Mesendoderm (in vitro differentiated cells): ENCODE data around the gene OR51I2. TPM values are rescaled to one million over a fixed set of nuclear protein-coding genes. Genes with fewer than 3 reads are reported as not detected.

Source experiments
- DNase-seq: peaks from one replicate; pipeline ENCODE4 v3.0.0; 2013
- H2AK5ac ChIP-seq: 2 replicates; pipeline ENCODE4 v1.6.1; 2013; ENCODE audit warnings: low read length, inconsistent platforms
- H2BK120ac ChIP-seq: 2 replicates; pipeline ENCODE4 v1.6.1; 2013; ENCODE audit warnings: low read depth, mild to moderate bottlenecking, low read length, moderate library complexity, mixed read lengths
- H2BK15ac ChIP-seq: replicated peaks from 2 replicates; pipeline ENCODE4 v1.6.1; 2013; ENCODE audit warnings: low read depth, mild to moderate bottlenecking, moderate library complexity
- H2BK5ac ChIP-seq: 2 replicates; pipeline ENCODE4 v1.6.1; 2013; ENCODE audit warnings: low read length, inconsistent platforms
- H3K18ac ChIP-seq: 2 replicates; pipeline ENCODE4 v1.6.1; 2013; ENCODE audit warnings: mild to moderate bottlenecking, low read length, mixed read lengths
- H3K23ac ChIP-seq: one replicate; pipeline ENCODE4 v1.6.1; 2013; ENCODE audit warnings: low read length
- H3K27ac ChIP-seq: 2 replicates; pipeline ENCODE4 v1.5.1; 2013; ENCODE audit warnings: low read depth, mild to moderate bottlenecking, inconsistent platforms, low read length, moderate library complexity
- H3K27me3 ChIP-seq: 2 replicates; pipeline ENCODE4 v1.6.1; 2013; ENCODE audit warnings: low read length, control low read depth, mild to moderate bottlenecking, inconsistent platforms; ENCODE audit not compliant: insufficient read depth, poor library complexity
- H3K36me3 ChIP-seq: 2 replicates; pipeline ENCODE4 v1.6.1; 2013; ENCODE audit warnings: low read length, inconsistent platforms; ENCODE audit not compliant: control insufficient read depth, insufficient read depth
- H3K4ac ChIP-seq: one replicate; pipeline ENCODE4 v1.6.1; 2013; ENCODE audit warnings: low read depth, mild to moderate bottlenecking, low read length, moderate library complexity
- H3K4me1 ChIP-seq: 2 replicates; pipeline ENCODE4 v1.6.1; 2013; ENCODE audit warnings: low read depth, low read length, inconsistent platforms; ENCODE audit not compliant: control insufficient read depth
- H3K4me2 ChIP-seq: 2 replicates; pipeline ENCODE4 v1.6.1; 2013; ENCODE audit warnings: low read length
- H3K4me3 ChIP-seq: 2 replicates; pipeline ENCODE4 v1.5.1; 2013; ENCODE audit warnings: mild to moderate bottlenecking, low read length
- H3K56ac ChIP-seq: one replicate; pipeline ENCODE4 v1.6.1; 2013; ENCODE audit warnings: low read length
- H3K79me1 ChIP-seq: 2 replicates; pipeline ENCODE4 v1.6.1; 2013; ENCODE audit warnings: low read length, inconsistent platforms
- H3K79me2 ChIP-seq: 2 replicates; pipeline ENCODE4 v1.6.1; 2013; ENCODE audit warnings: mild to moderate bottlenecking, low read length; ENCODE audit not compliant: control insufficient read depth, insufficient read depth
- H3K9ac ChIP-seq: 2 replicates; pipeline ENCODE4 v1.6.1; 2013; ENCODE audit warnings: low read length, inconsistent platforms
- H4K5ac ChIP-seq: one replicate; pipeline ENCODE4 v1.6.1; 2013; ENCODE audit warnings: low read length
- H4K8ac ChIP-seq: one replicate; pipeline ENCODE4 v1.6.1; 2013; ENCODE audit warnings: low read depth, mild to moderate bottlenecking, control low read depth, low read length, moderate library complexity
- whole genome bisulfite sequencing: extraction: QIAGEN DNeasy Blood & Tissue Kit; methylation state at CpG from one replicate; pipeline ENCODE4 v1.1.7; 2013; ENCODE audit warnings: low lambda C conversion rate, missing lambda C conversion rate; ENCODE audit not compliant: insufficient coverage; ENCODE audit errors: extremely low coverage; 5-methylcytosine and 5-hydroxymethylcytosine counted together
- polyA plus RNA-seq, 2 experiments: library from polyadenylated mRNA; stranded (reverse); fragments of 200-250 nt; gene quantifications; one replicate each; pipeline ENCODE4 v1.2.3, GENCODE V29; 2013

The OR51I2 gene
- polyA plus RNA-seq (2013, experiment 1 of 2), result not detected
- not detected for polyA plus RNA-seq (2013, experiment 2 of 2)

DNA sequence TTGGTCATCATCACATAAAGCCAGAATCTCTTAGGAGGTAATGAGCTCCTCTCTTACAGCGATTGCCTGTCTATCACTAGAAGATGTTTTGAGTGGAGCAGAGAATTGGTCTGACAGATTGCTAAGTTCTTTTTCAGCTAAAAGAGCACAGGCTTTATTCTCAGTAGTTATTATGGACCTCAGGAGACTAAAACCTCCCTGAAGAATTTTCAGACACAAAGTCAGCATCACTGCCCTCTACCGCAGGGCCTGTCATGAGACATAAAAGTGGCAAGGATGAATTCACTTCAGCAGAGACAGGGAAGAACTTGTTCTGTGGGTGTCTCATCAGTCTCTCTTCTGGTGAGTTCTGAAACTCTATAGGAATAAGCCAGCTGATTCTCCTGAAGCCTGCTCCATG lies at the start of gene OR51I2:
TSS of gene OR51I2 (plus strand) at position 301 of the 400 bp plus-strand sequence. CDS start 4,166 bp downstream, outside the sequence.
- Histone ChIP-seq H3K9ac (no peak within 1 kb of the TSS), H2BK120ac (no peak within 1 kb of the TSS), H3K56ac (no peak within 1 kb of the TSS), H3K79me1 (no peaks in the 10 kb centered on the region), H4K5ac (no peak within 1 kb of the TSS), H3K36me3 (no peaks in the 10 kb centered on the region), H2BK15ac (no peak within 1 kb of the TSS), H3K27me3 (no peaks in the 10 kb centered on the region), H3K27ac (no peak within 1 kb of the TSS), H2AK5ac (no peak within 1 kb of the TSS), H3K18ac (no peak within 1 kb of the TSS), H3K79me2 (no peaks in the 10 kb centered on the region), H4K8ac (no peak within 1 kb of the TSS), H3K23ac (no peak within 1 kb of the TSS), H2BK5ac (no peak within 1 kb of the TSS), H3K4me1 (no peaks in the 10 kb centered on the region), H3K4ac (no peak within 1 kb of the TSS), H3K4me3 (no peak within 1 kb of the TSS), H3K4me2 (no peak within 1 kb of the TSS)
- DNase-seq, result no peak
- no CpG with 5 or more reads among the region's 2 CpGs for WGBS

- H3K36me3 ChIP-seq, result no peaks in the 10 kb centered on the region
- no peaks in the 10 kb centered on the region for H3K79me2 ChIP-seq
- H2AK5ac ChIP-seq, result no peak overlapping the region
- H2BK5ac ChIP-seq, result no peak overlapping the region
- H3K79me1 ChIP-seq, result no peaks in the 10 kb centered on the region
- H3K9ac ChIP-seq, result no peak overlapping the region
- no peak overlapping the region for H3K27ac ChIP-seq
- no peak overlapping the region for H3K4me3 ChIP-seq
- H4K5ac ChIP-seq, result no peak overlapping the region
- no peak overlapping the region for H2BK15ac ChIP-seq
- no peak overlapping the region for H4K8ac ChIP-seq
- H3K4ac ChIP-seq, result no peak overlapping the region
- no peak overlapping the region for H3K4me2 ChIP-seq
- no peaks in the 10 kb centered on the region for H3K27me3 ChIP-seq
- H2BK120ac ChIP-seq, result no peak overlapping the region
- no peak overlapping the region for H3K18ac ChIP-seq
- DNase-seq, result no peak
- H3K4me1 ChIP-seq, result no peaks in the 10 kb centered on the region
- H3K23ac ChIP-seq, result no peak overlapping the region
- H3K56ac ChIP-seq, result no peak overlapping the region
Measured at GRCh38 chr11:5405173-5405572, 44.0 kb upstream of the OR51I2 start.

GRCh38 chr11:5420993-5421392 lies 28.1 kb upstream of the OR51I2 start:
- H2BK120ac ChIP-seq, result no peak overlapping the region
- H3K4ac ChIP-seq, result no peak overlapping the region
- H4K5ac ChIP-seq, result no peak overlapping the region
- no peak overlapping the region for H2BK15ac ChIP-seq
- H3K9ac ChIP-seq, result no peak overlapping the region
- no peak overlapping the region for H2BK5ac ChIP-seq
- no peaks in the 10 kb centered on the region for H3K36me3 ChIP-seq
- no peak overlapping the region for H3K56ac ChIP-seq
- no peak overlapping the region for H3K4me2 ChIP-seq
- no peak overlapping the region for H3K23ac ChIP-seq
- H3K18ac ChIP-seq, result no peak overlapping the region
- H3K4me3 ChIP-seq, result no peak overlapping the region
- H3K4me1 ChIP-seq, result peaks cover 6% of the 10 kb centered on the region
- WGBS, result no CpG with 5 or more reads among the region's 5 CpGs
- H3K79me1 ChIP-seq, result no peaks in the 10 kb centered on the region
- no peaks in the 10 kb centered on the region for H3K27me3 ChIP-seq
- H4K8ac ChIP-seq, result no peak overlapping the region
- no peaks in the 10 kb centered on the region for H3K79me2 ChIP-seq
- H2AK5ac ChIP-seq, result no peak overlapping the region
- DNase-seq, result no peak
- no peak overlapping the region for H3K27ac ChIP-seq

GRCh38 chr11:5421811-5422210 lies 27.3 kb upstream of the OR51I2 start, which contains the start of gene OR51Q1:
Gene OR51Q1 (plus strand): TSS chr11:5422111. CDS start chr11:5422201, 90 bp downstream.
- Histone ChIP-seq H3K9ac (no peak within 1 kb of the TSS), H3K79me2 (no peaks in the 10 kb centered on the region), H2AK5ac (peak within 1 kb of the TSS; percentile 56)

GRCh38 chr11:5423131-5423530 lies 26.0 kb upstream of the OR51I2 start:
- H3K36me3 ChIP-seq, result no peaks in the 10 kb centered on the region
- H2AK5ac ChIP-seq, result no peak overlapping the region
- H3K27me3 ChIP-seq, result no peaks in the 10 kb centered on the region
- DNase-seq, result peak; percentile 59
- no CpG with 5 or more reads among the region's 3 CpGs for WGBS
- H3K56ac ChIP-seq, result no peak overlapping the region
- no peak overlapping the region for H2BK120ac ChIP-seq
- no peaks in the 10 kb centered on the region for H3K79me1 ChIP-seq
- no peak overlapping the region for H3K27ac ChIP-seq
- H3K4ac ChIP-seq, result no peak overlapping the region
- H3K23ac ChIP-seq, result no peak overlapping the region
- H2BK15ac ChIP-seq, result no peak overlapping the region
- no peak overlapping the region for H3K9ac ChIP-seq
- H4K8ac ChIP-seq, result no peak overlapping the region
- H3K4me2 ChIP-seq, result no peak overlapping the region
- no peak overlapping the region for H3K4me3 ChIP-seq
- H2BK5ac ChIP-seq, result no peak overlapping the region
- peaks cover 6% of the 10 kb centered on the region for H3K4me1 ChIP-seq
- no peak overlapping the region for H4K5ac ChIP-seq
- no peak overlapping the region for H3K18ac ChIP-seq
- no peaks in the 10 kb centered on the region for H3K79me2 ChIP-seq

More at GRCh38 chr11:5421811-5422210, 27.3 kb upstream of the OR51I2 start, which contains the start of gene OR51Q1:
- H3K27me3 ChIP-seq, result no peaks in the 10 kb centered on the region
- peaks cover 6% of the 10 kb centered on the region for H3K4me1 ChIP-seq
- H3K4me2 ChIP-seq, result no peak within 1 kb of the TSS
- no peak within 1 kb of the TSS for H3K23ac ChIP-seq
- no peak for DNase-seq
- H2BK15ac ChIP-seq, result no peak within 1 kb of the TSS
- no peak within 1 kb of the TSS for H4K8ac ChIP-seq
- H3K4ac ChIP-seq, result no peak within 1 kb of the TSS
- H2BK120ac ChIP-seq, result no peak within 1 kb of the TSS
- no peaks in the 10 kb centered on the region for H3K79me1 ChIP-seq
- H3K56ac ChIP-seq, result no peak within 1 kb of the TSS
- peak within 1 kb of the TSS; percentile 28 for H2BK5ac ChIP-seq
- H3K36me3 ChIP-seq, result no peaks in the 10 kb centered on the region
- H3K18ac ChIP-seq, result no peak within 1 kb of the TSS
- H3K4me3 ChIP-seq, result no peak within 1 kb of the TSS
- no peak within 1 kb of the TSS for H4K5ac ChIP-seq
- WGBS, result no CpG with 5 or more reads among the region's 1 CpG
- no peak within 1 kb of the TSS for H3K27ac ChIP-seq

DNA sequence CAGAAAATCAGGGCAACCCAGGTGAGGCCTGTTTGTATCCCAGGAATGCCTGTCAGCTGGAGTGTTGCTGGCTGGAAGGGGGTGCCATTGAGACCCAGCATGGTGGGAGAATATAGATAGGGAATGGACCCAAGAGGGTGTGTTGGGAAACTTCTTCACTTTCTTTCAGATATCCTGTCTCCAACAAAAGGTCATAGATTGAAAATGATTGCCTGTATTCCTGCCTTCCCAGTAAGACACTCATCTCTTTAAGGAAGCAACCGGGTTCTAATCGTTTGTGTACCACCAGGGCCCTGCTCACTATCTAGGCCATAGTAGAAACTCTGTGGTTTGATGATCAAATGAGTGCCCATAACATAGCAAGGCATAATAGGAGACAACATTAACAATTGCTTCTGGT lies 7.7 kb upstream of the OR51I2 start, which contains the start of gene OR51I1:
TSS of gene OR51I1 (minus strand) at position 101 of the 400 bp plus-strand sequence. CDS start at position 101, 0 bp downstream.
- Histone ChIP-seq H3K36me3 (no peaks in the 10 kb centered on the region), H3K9ac (no peak within 1 kb of the TSS), H3K56ac (no peak within 1 kb of the TSS), H3K4me2 (no peak within 1 kb of the TSS), H2BK15ac (no peak within 1 kb of the TSS), H2BK120ac (no peak within 1 kb of the TSS), H3K27me3 (no peaks in the 10 kb centered on the region), H3K79me1 (no peaks in the 10 kb centered on the region), H3K18ac (no peak within 1 kb of the TSS), H3K27ac (no peak within 1 kb of the TSS), H3K79me2 (no peaks in the 10 kb centered on the region), H2AK5ac (no peak within 1 kb of the TSS), H3K4ac (no peak within 1 kb of the TSS), H2BK5ac (no peak within 1 kb of the TSS), H4K8ac (no peak within 1 kb of the TSS), H4K5ac (no peak within 1 kb of the TSS), H3K4me1 (no peaks in the 10 kb centered on the region), H3K4me3 (no peak within 1 kb of the TSS), H3K23ac (no peak within 1 kb of the TSS)
- WGBS, result no CpG with 5 or more reads among the region's 2 CpGs
- DNase-seq, result no peak
